GM21447 (cell line): ENCODE results near the gene TNFRSF12A.

ENCODE experiments used
- ATAC-seq: cut with Tn5 transposase; IDR thresholded peaks from one replicate; pipeline ENCODE4 v1.9.1; 2021; ENCODE audit not compliant: unreplicated experiment

Gene TNFRSF12A

DNA sequence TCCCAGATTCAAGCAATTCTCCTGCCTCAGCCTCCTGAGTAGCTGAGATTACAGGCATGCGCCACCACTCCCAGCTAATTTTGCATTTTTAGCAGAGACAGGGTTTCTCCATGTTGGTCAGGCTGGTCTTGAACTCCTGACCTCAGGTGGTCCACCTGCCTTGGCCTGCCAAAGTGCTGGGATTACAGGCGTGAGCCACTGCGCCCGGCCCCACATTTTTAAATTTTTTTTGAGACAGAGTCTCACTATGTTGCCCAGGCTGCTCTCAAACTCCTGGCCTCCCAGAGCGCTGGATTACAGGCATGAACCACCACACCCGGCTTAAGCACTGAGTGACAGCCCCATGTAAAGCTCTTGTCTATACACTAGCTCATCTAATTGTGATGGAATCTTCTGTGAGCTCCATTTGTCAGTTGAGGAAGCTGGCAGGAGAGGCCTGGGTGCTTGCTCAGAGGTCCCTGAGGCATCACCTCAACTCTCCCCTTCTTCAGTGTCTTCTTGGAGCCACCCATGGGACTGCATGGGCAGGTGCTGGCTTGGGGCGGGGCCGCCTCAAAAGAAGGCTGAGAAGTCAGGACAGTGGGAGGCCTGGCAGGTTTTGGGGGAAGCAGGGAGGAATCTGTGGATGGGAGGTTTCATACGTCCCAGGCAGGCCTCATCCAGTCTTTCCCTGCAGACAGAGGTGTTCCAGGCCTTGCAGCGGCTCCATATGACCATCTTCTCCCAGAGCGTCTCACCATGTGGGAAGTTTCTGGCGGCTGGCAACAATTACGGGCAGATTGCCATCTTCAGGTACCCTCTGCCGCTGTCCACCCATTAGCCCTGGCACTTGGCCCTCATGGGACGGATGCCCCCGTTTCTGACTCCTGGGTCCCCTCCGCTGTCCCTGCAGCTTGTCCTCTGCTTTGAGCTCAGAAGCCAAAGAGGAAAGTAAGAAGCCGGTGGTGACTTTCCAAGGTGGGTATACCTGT, 5.1 kb downstream of the TNFRSF12A start:
- ATAC-seq, result no peak

DNA sequence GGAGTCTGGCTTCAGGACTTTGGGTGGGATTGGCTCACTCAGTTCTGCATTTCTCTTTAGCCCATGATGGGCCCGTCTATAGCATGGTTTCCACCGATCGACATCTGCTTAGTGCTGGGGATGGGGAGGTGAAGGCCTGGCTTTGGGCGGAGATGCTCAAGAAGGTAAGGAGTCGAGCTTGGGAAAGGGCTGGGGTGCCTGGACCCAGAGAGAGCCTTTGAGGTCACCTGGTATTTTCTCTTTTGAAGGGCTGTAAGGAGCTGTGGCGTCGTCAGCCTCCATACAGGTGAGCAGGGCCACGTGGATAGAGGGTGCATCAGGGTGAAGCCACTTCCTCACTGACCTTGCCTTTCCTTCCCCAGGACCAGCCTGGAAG, 5.8 kb downstream of the TNFRSF12A start:
- ATAC-seq, result no peak

DNA sequence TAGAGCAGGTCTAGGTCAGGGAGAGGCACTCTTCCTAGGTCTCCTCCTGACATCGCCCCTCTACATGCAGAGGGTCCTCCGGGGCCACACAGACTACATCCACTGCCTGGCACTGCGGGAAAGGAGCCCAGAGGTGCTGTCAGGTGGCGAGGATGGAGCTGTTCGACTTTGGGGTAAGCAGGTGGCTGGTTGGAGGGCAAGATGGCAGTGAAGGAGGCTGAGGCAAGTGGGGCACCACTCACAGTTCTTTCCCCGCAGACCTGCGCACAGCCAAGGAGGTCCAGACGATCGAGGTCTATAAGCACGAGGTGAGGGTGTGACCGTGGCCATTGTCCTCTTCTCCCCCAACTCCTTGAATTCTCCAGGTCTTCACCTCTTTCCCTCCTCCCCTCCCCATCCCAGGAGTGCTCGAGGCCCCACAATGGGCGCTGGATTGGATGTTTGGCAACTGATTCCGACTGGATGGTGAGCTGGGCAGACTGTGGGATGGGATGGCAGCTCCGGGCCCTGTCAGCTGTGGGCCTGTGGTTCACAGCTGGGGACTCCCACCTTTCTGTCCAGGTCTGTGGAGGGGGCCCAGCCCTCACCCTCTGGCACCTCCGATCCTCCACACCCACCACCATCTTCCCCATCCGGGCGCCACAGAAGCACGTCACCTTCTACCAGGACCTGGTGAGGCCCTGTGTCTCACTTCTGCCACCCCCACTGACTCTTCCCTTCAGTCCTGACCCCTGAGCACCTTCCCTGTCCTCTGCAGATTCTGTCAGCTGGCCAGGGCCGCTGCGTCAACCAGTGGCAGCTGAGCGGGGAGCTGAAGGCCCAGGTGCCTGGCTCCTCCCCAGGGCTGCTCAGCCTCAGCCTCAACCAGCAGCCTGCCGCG, 6.7 kb downstream of the TNFRSF12A start:
- ATAC-seq, result no peak

DNA sequence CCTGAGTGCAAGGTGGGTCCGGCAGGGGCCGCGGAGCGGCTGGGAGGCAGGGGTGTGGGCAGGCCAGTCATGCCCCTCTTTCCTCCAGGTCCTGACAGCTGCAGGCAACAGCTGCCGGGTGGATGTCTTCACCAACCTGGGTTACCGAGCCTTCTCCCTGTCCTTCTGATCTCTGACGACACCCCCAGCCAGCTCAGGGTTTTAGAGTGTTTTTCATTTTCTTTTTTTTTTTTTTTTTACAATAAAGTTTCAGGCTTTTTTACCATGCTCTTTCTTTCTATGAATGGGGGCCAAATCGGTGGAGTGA, 7.3 kb downstream of the TNFRSF12A start:
- no peak for ATAC-seq

DNA sequence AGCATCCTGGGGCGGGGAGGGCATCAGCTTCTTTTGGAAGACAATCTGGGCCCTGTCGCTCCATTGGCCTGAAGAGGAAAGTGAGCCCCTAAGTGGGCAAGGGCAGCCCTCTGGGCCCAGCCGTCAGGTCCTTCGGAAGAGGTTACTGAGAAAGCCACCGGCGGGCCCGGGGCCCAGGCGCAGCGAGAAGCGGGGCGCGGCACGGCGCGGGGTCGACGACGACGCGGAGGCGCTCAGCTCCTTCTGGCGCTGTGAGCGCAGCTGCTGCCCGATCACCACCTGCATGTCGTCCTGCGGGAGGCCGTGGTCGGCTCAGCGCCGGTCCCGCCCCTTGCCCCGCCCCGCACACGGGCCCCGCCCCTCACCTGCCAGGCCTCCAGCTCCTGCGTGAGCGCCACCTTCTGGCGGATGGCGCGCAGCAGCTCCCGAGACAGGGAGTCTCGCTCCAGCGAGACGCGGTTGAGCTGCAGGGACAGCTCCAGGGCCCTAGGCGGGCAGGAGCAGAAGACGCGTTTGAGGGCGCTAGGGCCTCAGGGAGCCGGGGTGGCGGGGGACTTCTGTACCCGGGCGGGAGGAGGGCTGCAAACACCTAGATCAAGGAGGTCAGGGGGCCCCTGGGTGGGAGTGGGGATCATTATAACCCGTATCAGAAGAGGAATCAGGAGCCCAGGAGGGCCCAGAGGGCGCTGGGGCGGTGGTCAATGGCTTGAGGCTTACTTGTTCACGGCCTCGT, 8.0 kb downstream of the TNFRSF12A start:
- ATAC-seq, result no peak

DNA sequence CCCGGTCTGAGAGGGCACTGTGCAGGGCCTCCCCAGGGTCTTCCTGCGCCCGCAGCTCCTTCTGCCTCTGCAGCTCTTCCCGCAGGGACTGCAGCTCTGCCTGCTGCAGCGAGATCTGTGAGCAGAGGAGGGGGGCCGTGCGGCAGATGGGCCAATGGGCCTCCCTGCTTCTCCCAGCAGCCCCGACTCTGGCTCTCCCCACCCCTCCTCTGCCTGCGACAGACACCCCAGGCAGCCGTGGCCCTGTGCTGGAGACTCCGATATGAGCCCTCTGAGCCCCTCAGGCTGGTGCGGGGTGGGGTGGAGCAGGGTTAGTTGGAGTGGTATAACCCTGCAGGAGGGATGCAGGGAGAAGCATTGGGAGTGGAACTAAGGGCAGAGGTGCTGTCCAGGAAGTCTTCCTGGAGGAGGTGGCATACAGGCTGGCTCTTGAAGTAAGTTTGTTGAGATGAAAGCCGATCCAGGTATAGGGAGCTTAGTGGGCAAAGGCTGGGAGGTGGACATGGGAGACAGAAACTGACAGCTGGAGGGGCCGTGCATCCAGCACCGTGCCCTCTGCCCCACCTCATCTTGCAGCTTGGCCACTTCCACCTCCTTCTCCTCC, 8.7 kb downstream of the TNFRSF12A start:
- no peak for ATAC-seq

DNA sequence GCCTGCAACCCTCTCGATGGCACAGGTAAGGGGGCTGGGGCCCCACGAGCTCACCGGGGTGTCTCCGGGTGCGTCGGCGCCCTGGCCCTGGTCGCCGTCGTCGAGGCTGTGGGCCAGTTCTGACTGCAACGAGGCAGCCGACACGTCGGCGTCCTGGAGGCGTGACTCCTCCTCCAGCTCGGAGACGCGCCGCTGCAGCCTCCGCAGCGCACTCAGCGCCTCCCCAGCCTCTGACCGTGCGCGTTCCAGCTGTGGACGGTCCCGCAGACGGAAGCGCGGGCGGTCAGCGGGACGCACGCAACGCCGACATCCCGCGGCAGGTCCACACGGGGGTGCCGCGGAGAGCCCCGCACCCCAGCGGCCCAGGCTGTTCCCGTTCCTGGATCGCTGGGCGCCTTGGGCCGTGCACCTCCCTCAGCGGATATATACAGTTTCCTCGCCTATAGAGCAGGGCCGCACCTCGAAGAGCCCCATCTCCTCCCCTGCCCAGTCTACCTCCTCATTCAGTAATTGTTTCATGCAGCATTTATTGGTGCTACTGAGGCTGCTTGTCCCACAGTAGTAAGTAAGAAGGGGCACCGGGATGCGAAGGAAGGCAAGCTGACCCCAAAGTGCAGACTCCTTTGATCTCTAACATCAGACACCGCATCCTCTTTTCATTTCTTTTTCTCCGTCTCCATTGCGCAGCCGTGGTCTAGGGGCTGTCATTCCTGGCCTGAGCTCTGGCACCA, 9.5 kb downstream of the TNFRSF12A start:
- ATAC-seq, result no peak

DNA sequence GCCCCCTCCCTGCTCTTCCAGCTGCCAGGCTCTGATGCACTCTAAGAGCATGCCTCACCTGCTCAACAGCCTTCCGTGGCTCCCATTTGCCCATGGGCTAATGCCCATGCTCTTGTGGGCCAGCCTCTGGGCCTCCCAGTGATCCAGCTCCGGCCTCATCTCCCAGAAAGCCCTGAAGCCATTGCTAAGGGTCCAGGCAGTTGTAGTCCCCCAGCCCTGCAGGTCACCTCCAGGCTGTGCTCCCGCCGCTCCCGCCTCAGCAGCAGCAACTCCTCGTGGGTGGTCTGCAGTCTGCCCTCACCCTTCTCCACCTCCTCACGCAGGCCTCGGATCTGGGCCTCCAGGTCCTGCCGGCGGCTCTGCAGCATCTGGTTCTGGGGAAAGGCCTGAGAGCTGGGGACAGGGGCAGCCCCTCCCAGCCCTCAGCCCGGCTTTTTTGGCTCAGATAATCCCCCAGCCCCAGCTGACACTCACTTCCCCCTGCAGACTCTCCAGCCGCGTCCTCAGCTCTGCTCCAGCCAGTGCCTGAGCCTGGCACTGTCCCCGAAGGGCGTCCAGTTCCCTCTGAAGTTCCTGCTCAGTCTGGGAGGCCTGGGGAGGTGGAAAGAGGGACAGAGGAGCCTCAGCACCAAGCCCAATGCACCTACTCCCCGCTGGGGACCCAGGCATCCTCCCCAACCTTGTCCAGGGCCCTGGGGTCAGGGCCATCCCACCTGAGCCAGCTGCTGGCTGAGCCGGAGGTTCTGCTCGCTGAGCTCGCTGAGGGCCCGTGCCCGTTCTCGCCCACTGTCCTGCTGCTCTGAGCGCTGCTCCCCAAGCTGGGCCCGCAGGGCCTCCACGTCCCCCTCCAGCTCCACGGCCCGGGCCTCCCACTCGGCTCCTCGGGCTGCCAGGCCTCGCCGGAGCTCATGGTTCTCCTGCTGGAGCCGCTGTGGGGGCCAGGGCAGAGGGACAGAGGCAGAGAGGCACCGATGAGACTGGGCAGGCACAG, 10.3 kb downstream of the TNFRSF12A start:
- ATAC-seq, result no peak

DNA sequence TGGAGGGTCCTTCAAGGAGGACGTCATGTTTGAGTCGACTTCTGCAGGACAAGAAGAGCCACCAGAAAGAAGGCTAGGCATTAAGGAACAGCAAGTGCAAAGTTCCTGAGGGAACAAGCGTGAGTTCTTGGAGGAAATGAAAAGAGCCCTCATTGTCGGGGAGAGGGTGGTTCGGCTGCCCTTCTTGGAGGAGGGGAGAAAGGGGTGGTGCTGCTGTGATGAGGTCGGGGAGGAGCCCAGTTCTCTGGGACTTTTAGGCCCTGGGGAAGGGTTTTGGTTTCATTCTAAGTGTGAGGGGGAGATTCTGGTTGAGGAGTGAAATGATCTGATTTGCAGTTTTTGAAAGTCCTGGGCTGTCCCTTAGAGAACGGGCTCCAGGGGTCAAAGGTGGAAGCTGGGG, 12.5 kb downstream of the TNFRSF12A start:
- no peak for ATAC-seq

DNA sequence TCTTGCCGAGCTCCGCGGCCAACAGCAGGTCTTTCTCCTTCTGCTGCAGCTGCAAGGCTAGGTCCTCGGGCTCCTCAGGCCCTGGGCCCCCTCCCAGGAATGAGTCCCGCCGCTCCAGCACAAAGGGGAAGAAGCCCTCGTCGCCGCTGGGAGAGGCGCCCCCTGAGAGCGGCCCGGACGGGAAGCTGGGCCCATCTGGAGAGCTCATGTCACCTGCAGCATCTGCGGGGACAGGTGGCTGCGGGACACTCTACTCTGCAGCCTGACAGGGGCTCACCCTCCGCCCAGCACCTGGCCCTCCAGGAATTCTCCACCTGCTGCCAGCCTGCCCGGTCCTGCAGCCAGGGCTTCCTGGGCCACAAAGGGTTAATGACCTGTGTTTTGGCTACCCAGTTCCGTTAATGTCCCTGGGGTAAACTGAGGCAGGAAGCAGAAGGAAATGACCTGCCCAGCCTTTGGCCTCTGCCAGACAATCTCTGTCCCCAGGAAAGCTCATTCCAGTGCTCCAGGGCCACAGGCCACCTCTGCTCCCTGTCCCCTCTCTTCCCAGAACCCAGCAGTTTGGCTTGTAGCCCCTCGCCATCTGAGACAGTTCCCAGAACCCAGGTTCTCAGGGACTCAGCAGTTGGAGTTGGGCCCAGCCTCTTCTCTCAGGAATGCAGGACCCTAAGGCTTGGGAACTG, 15.3 kb downstream of the TNFRSF12A start:
- ATAC-seq, result no peak

DNA sequence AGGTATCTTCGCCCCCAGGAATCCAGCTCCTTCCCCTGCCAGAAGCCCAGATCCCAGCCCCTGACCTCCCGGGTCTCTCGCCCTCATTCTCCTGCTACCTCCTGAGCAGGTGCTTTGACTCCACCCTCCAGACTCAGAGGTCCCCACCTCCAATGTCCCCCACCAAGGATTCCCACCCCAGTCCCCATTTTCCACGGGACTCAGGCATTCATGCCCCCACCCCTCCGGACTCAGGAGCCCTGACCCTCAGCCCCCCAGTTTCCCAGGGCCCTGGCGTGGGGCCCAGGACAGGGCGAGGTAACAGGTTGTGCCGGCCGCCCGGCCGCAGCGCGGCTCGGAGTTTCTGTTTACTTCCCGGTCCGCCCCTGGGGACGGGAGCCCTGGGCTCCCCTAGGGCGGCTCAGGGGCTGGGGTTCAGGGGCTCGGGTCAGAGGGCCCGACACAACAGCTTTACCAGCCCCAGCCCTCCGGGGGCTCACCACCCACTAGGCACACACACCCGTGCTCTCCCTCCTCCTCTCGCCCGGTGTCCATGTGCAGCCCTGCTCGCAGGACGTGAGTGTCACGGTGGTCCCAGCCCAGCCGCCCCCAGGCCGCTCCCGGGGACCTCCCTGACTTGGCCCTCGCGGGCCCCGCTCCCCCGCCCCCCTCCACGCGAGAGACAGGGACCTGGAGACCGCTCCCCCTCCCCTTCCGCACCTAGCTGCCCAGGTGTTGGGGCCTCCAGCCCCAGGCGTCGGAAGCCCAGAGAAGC, 16.0 kb downstream of the TNFRSF12A start:
- no peak for ATAC-seq

DNA sequence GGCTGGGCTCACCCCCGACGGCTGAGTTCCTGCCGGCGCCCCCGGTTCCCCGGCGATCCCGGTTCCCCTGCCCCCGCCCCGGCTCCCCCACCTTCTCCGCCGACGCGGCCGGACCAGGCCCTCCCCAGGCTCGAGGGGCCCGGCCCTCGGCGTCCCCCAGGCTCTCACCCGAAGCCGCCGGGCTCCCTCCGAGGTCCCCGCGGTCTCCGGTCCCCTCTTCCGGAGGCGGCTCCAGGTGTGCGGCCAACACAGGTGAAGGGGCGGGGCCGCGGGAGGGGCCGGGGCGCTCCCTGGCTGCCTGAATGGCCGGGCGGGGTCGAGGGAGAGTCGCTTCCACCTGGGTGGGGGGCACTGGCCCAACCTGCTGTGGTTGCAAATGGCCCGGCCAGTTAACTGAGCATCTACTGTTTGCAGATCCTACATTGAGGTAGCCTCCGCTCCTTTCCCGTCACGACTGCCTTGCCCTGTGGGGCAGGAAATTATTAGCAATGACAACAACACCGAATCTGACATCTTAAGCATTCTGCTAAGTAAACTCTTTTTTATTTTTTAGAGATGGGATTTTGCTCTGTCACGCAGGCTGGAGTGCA, 16.7 kb downstream of the TNFRSF12A start, which contains the start of gene BICDL2:
TSS of gene BICDL2 (minus strand) at position 219 of the 590 bp plus-strand sequence. CDS start 1,448 bp downstream, outside the sequence.
- ATAC-seq, result no peak

DNA sequence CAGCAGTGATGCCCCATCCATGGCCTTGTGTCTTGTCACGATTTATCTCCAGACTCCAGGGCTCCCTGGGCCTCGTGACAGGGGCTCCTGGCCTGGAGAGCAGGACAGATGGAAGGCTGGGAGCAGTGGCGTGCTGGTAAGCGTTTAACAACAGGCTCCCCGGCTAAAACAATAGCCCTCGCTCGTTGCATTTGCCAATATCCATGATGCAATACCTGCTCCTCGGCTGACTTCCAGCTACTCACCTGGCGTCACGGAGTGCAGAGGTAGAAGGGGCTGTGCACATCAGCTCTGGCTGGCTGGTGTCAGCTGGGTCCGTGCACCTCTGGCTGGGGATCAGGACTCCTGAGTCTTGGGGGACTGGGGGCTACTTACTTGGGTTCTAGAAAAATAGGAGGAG, 18.1 kb downstream of the TNFRSF12A start:
- no peak for ATAC-seq

DNA sequence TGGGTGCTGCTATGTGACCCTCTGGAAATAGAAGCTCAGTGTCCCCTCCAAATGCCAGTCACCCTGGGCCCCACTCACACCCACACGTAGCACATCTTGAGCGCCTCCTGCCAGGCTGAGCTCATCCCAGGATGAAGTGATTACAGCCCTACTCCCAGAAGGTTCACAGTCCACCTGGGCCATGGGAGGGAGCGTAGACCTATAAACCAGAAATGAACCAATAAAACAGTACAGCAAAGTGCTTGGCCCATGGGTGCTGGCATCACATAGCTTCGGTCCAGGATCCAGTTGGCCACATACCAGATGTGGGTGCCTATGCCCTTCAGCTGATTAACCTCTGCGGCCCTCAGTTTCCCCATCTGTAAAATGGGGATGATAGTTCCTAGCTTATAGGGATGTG, 18.7 kb downstream of the TNFRSF12A start:
- ATAC-seq, result no peak

DNA sequence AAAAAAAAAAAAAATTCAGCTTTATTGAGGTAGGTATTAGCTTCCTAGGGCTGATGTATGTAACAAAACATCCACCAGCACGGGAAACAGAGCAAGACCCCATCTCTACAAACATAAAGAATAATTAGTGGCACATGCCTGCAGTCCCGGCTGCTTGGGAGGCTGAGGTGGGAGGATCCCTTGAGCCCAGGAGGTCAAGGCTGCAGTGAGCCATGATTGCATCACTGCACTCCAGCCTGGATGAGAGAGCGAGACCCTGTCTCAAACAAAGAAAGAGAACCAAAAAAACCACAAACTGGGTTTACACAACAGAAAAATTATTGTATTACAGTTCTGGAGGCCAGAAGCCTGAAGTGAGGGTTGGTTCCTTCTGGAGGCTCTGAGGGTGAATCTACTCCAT, 22.2 kb downstream of the TNFRSF12A start:
- ATAC-seq, result no peak

DNA sequence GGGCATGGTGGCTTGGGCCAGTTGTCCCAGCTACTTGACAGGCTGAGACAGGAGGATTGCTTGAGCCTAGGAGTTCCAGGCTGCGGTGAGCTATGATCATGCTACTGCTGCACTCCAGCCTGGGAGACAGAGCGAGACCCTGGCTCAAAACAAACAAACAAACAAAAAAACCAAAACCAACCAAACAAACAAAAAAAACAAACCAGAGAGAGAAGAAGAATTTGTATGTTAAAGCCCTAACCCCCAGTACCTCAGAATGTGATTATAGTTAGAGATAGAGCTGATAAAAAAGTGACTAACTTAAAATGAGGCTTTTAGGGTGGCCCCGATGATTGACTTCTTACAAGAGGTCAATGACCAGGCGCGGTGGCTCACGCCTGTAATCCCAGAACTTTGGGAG, 24.5 kb downstream of the TNFRSF12A start:
- no peak for ATAC-seq
